H1 (cell line): ENCODE measurements around the gene FHAD1. TPM values are rescaled to one million over a fixed set of nuclear protein-coding genes. Genes with fewer than 3 reads are reported as not detected.

ENCODE experiments used
- CTCF ChIA-PET: fragments of 300-600 bp; sonication (Branson Sonifier 250); formaldehyde crosslinking; loops from one replicate; lab custom pipeline; 2021; ENCODE audit not compliant: partially characterized antibody; lab: Charles Lee
- POLR2A ChIA-PET: fragments of 300-600 bp; sonication (Branson Sonifier 250); formaldehyde crosslinking; loops from one replicate; lab custom pipeline; 2021; ENCODE audit warnings: inconsistent platforms; ENCODE audit not compliant: partially characterized antibody; lab: Charles Lee
- DNase-seq, 2 experiments: peaks; one replicate each; pipeline versions ENCODE4 v3.0.0 to v3.0.0-alpha.2; 2010 to 2022; ENCODE audit warnings: low spot score in 2 of 2, low read depth in 1 of 2, mixed read lengths in 1 of 2
- FAIRE-seq: peaks from 2 replicates; lab custom pipeline; 2011; peaks lifted over from hg19 to GRCh38; lab: Jason Lieb, UNC
- H2AFZ ChIP-seq: 2 replicates; pipeline ENCODE4 v1.8.1; 2012; ENCODE audit warnings: low read length, inconsistent platforms
- H2AK5ac ChIP-seq: 2 replicates; pipeline ENCODE4 v1.6.1; 2013; ENCODE audit warnings: low read depth, low read length
- H2BK120ac ChIP-seq: replicated peaks from 2 replicates; pipeline ENCODE3; 2013; ENCODE audit warnings: low read depth, low read length, inconsistent platforms
- H2BK12ac ChIP-seq: 2 replicates; pipeline ENCODE4 v1.6.1; 2013; ENCODE audit warnings: low read depth, low read length
- H2BK15ac ChIP-seq: 2 replicates; pipeline ENCODE4 v1.6.1; 2013; ENCODE audit warnings: low read length
- H2BK20ac ChIP-seq: 2 replicates; pipeline ENCODE4 v1.6.1; 2013; ENCODE audit warnings: low read length
- H2BK5ac ChIP-seq: 2 replicates; pipeline ENCODE4 v1.6.1; 2013; ENCODE audit warnings: low read depth, low read length
- H3K14ac ChIP-seq: 2 replicates; pipeline ENCODE4 v1.6.1; 2013; ENCODE audit warnings: inconsistent platforms; ENCODE audit not compliant: insufficient read length
- H3K18ac ChIP-seq: 2 replicates; pipeline ENCODE4 v1.6.1; 2013; ENCODE audit warnings: low read length; ENCODE audit errors: extremely low read depth
- H3K23ac ChIP-seq: 2 replicates; pipeline ENCODE4 v1.6.1; 2013; ENCODE audit warnings: inconsistent platforms; ENCODE audit not compliant: insufficient read length
- H3K23me2 ChIP-seq: 2 replicates; pipeline ENCODE4 v1.6.1; 2013; ENCODE audit warnings: low read depth, low read length
- H3K27ac ChIP-seq: 2 replicates; pipeline ENCODE4 v1.6.1; 2011; ENCODE audit warnings: low read depth, low read length, inconsistent platforms
- H3K27me3 ChIP-seq, 4 experiments: replicated peaks in 1 of 4; 1 replicate in 1 of 4; 2 replicates in 3 of 4; pipeline versions ENCODE4 v1.6.1 to v1.8.1; 2011 to 2013; ENCODE audit warnings: low read length in 3 of 4, mild to moderate bottlenecking in 3 of 4, inconsistent platforms in 2 of 4, mixed read lengths in 2 of 4, moderate library complexity in 1 of 4; ENCODE audit not compliant: control insufficient read depth in 3 of 4, insufficient read depth in 3 of 4; ENCODE audit errors: extremely low read depth in 1 of 4
- H3K36me3 ChIP-seq, 4 experiments: 2 replicates each; pipeline versions ENCODE4 v1.6.1 to v1.8.1; 2011 to 2013; ENCODE audit warnings: mild to moderate bottlenecking in 4 of 4, low read length in 3 of 4, moderate library complexity in 2 of 4, control low read depth in 1 of 4, inconsistent platforms in 1 of 4; ENCODE audit not compliant: insufficient read depth in 4 of 4, control insufficient read depth in 2 of 4
- H3K4ac ChIP-seq: replicated peaks from 2 replicates; pipeline ENCODE3; 2013; ENCODE audit warnings: low read length, low read depth, mixed read lengths, inconsistent platforms; ENCODE audit not compliant: insufficient read length
- H3K4me1 ChIP-seq, 4 experiments: replicated peaks in 1 of 4; 1 replicate in 1 of 4; 2 replicates in 3 of 4; pipeline versions ENCODE4 v1.6.1 to v1.8.1; 2011 to 2013; ENCODE audit warnings: low read length in 3 of 4, inconsistent platforms in 2 of 4, mixed read lengths in 1 of 4; ENCODE audit not compliant: insufficient read depth in 4 of 4, control insufficient read depth in 3 of 4
- H3K4me2 ChIP-seq, 2 experiments: 2 replicates each; pipeline versions ENCODE4 v1.6.1 to v1.8.1; 2011 to 2013; ENCODE audit warnings: low read depth in 2 of 2, low read length in 2 of 2, control low read depth in 1 of 2, inconsistent platforms in 1 of 2, mild to moderate bottlenecking in 1 of 2; ENCODE audit not compliant: insufficient read depth in 1 of 2
- H3K4me3 ChIP-seq, 4 experiments: fragments of 200-600, 300-600 bp in 1 of 4; sonication (generic), shearing (Covaris generic), sonication (Bioruptor Twin) in 1 of 4; 2 replicates each; pipeline versions ENCODE4 v1.5.1 to v1.8.1; 2011 to 2016; ENCODE audit warnings: low read length in 4 of 4, low read depth in 3 of 4, control low read depth in 2 of 4, inconsistent platforms in 2 of 4, mild to moderate bottlenecking in 2 of 4, mixed read lengths in 1 of 4, moderate library complexity in 1 of 4; ENCODE audit not compliant: insufficient read depth in 2 of 4; ENCODE audit errors: extremely low read depth in 1 of 4
- H3K56ac ChIP-seq: replicated peaks from 2 replicates; pipeline ENCODE3; 2013; ENCODE audit warnings: low read depth, mild to moderate bottlenecking, mixed read lengths, low read length, inconsistent platforms; ENCODE audit not compliant: insufficient read length
- H3K79me1 ChIP-seq: 2 replicates; pipeline ENCODE4 v1.6.1; 2013; ENCODE audit warnings: low read depth, low read length, control low read depth
- H3K79me2 ChIP-seq, 2 experiments: 2 replicates each; pipeline versions ENCODE4 v1.6.1 to v1.8.1; 2012 to 2013; ENCODE audit warnings: low read length in 2 of 2, mild to moderate bottlenecking in 2 of 2, inconsistent platforms in 1 of 2; ENCODE audit not compliant: insufficient read depth in 2 of 2, control insufficient read depth in 1 of 2
- H3K9ac ChIP-seq, 4 experiments: replicated peaks in 1 of 4; 1 replicate in 1 of 4; 2 replicates in 3 of 4; pipeline versions ENCODE4 v1.6.1 to v1.8.1; 2011 to 2013; ENCODE audit warnings: low read depth in 3 of 4, low read length in 3 of 4, control low read depth in 2 of 4, mild to moderate bottlenecking in 2 of 4, moderate library complexity in 2 of 4, inconsistent platforms in 1 of 4; ENCODE audit errors: extremely low read depth in 1 of 4
- H3K9me3 ChIP-seq, 2 experiments: 2 replicates each; pipeline versions ENCODE4 v1.6.1 to v1.8.1; 2012 to 2013; ENCODE audit warnings: mild to moderate bottlenecking in 2 of 2, moderate library complexity in 2 of 2, control low read depth in 1 of 2, inconsistent platforms in 1 of 2, low read depth in 1 of 2, low read length in 1 of 2, mixed read lengths in 1 of 2; ENCODE audit not compliant: insufficient read depth in 2 of 2
- H4K20me1 ChIP-seq, 2 experiments: replicated peaks in 1 of 2; 2 replicates each; pipeline versions ENCODE3 to v1.8.1; 2011 to 2013; ENCODE audit warnings: inconsistent platforms in 2 of 2, low read length in 2 of 2, mild to moderate bottlenecking in 1 of 2; ENCODE audit not compliant: insufficient read depth in 2 of 2, control insufficient read depth in 1 of 2
- H4K5ac ChIP-seq: 2 replicates; pipeline ENCODE4 v1.6.1; 2013; ENCODE audit warnings: low read length, low read depth, mixed read lengths, inconsistent platforms; ENCODE audit not compliant: insufficient read length
- H4K8ac ChIP-seq: 2 replicates; pipeline ENCODE4 v1.8.0; 2013; ENCODE audit warnings: mild to moderate bottlenecking, moderate library complexity, low read length, inconsistent platforms; ENCODE audit not compliant: insufficient read depth; ENCODE audit errors: extremely low read depth
- H4K91ac ChIP-seq: replicated peaks from 2 replicates; pipeline ENCODE3; 2013; ENCODE audit warnings: low read length, mixed read lengths, inconsistent platforms; ENCODE audit not compliant: insufficient read length
- ASH2L ChIP-seq: fragments of 200-600, 300-600 bp; sonication (generic); IDR thresholded peaks from one replicate; pipeline ENCODE4 v1.7.1; 2017; ENCODE audit warnings: low read length
- BACH1 ChIP-seq: IDR thresholded peaks from 2 replicates; pipeline ENCODE4 v1.6.1; 2012; ENCODE audit warnings: low read length, improper control_type of control experiment
- EGR1 ChIP-seq: IDR thresholded peaks from 2 replicates; pipeline ENCODE4 v1.6.1; 2011; ENCODE audit warnings: low read depth, low read length, borderline replicate concordance
- FOSL1 ChIP-seq: IDR thresholded peaks from 2 replicates; pipeline ENCODE4 v1.6.1; 2011; ENCODE audit warnings: mild to moderate bottlenecking, low read depth, low read length, moderate library complexity; ENCODE audit not compliant: insufficient read depth
- HDAC6 ChIP-seq: IDR thresholded peaks from one replicate; pipeline ENCODE4 v1.7.1; 2012; ENCODE audit warnings: low read depth, mild to moderate bottlenecking, inconsistent platforms, low read length, moderate library complexity
- RAD21 ChIP-seq, 2 experiments: IDR thresholded peaks in 1 of 2; conservative IDR thresholded peaks in 1 of 2; 2 replicates each; pipeline ENCODE4 v1.6.1; 2011; ENCODE audit warnings: low read depth in 2 of 2, low read length in 2 of 2, improper control_type of control experiment in 1 of 2, inconsistent platforms in 1 of 2, mild to moderate bottlenecking in 1 of 2, moderate library complexity in 1 of 2
- SP2 ChIP-seq: IDR thresholded peaks from 2 replicates; pipeline ENCODE4 v1.6.1; 2012; ENCODE audit warnings: mild to moderate bottlenecking, low read length, inconsistent platforms
- SRF ChIP-seq: IDR thresholded peaks from 2 replicates; pipeline ENCODE4 v1.6.1; 2011; ENCODE audit warnings: mild to moderate bottlenecking, low read depth, low read length, moderate library complexity
- TCF12 ChIP-seq: IDR thresholded peaks from 2 replicates; pipeline ENCODE4 v1.6.1; 2011; ENCODE audit warnings: low read depth, mild to moderate bottlenecking, low read length
- WGBS, 2 experiments: shearing (Covaris generic) in 1 of 2; methylation state at CpG; one replicate each; pipeline versions ENCODE4 v1.1.6 to v1.1.7; 2013 to 2015; ENCODE audit warnings: low lambda C conversion rate in 2 of 2, mixed read lengths in 2 of 2, inconsistent platforms in 1 of 2, low coverage in 1 of 2, missing lambda C conversion rate in 1 of 2; ENCODE audit not compliant: insufficient replicate concordance in 2 of 2, insufficient coverage in 1 of 2, insufficient read length in 1 of 2; ENCODE audit errors: extremely low coverage in 1 of 2, missing lambda C conversion rate in 1 of 2; 5-methylcytosine and 5-hydroxymethylcytosine counted together
- polyA plus RNA-seq, 7 experiments: library from polyadenylated mRNA; depleted of rRNA in 3 of 7; stranded (reverse) in 5 of 7; unstranded in 2 of 7; fragments of >200 nt in 5 of 7; fragments of 200-250 nt in 2 of 7; gene quantifications; 1 replicate in 5 of 7; 2 replicates in 1 of 7; 4 replicates in 1 of 7; pipeline versions ENCODE4 v1.2.1 to v1.2.3, GENCODE V29; 2011 to 2013; ENCODE audit warnings: missing spikeins in 2 of 7, mixed read lengths in 2 of 7
- total RNA-seq: library from RNA; stranded (reverse); fragmentation: NEBNext Ultra II Directional; extraction: Animal tissue kit (Norgen Biotek cat#: 25700); gene quantifications from 2 replicates; pipeline ENCODE4 v1.2.1, GENCODE V29; 2021
- TF ChIP-seq, protein P1 (sequence below): IDR thresholded peaks from 2 replicates; pipeline ENCODE4 v1.6.1; 2012; ENCODE audit warnings: inconsistent platforms

FHAD1 gene
- total and polyA plus RNA-seq, 2 of the 8 experiments (the other 6 are each of a cell fraction or from before 2014, with no cell fraction given) = 0.39 to 0.69 TPM

DNA sequence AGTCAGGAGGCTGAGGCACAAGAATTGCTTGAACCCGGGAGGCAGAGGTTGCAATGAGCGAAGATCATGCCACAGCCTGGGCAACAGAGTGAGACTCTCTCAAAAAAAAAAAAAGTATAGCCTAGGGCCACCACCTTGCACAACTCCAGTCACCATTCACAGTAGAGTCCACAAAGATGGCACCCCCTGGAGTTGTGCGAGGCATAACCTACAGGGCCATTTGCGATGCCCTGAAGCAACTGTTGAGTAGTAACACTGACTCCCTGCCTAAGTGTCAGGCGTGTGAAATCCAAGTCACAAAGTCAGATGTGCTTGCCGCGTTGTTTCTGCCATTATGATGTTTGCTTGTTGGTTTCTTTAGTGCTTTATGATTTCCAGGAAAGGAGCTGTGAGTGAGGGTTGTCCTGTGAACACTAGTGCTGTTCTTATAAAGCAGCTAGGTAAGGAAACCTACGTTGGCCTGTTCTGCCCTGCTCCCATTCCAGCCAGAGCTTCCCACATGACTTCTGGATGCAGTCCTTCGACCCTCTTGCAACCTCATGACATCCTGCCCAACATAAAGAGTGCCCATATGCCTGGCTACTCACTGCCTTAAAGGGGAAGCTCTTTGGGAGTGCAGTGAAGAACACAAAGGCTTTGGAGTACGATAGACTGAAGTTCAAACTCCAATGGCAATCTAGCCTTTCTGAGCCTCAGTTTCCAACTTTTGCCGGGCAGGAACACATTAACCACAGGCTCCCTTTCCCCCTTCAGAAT, 29.8 kb downstream of the FHAD1 start:
- H2BK120ac ChIP-seq = no peak overlapping the region
- H4K20me1 ChIP-seq = no peaks in the 10 kb centered on the region
- no peak overlapping the region for H2BK20ac ChIP-seq
- DNase-seq (no peak), FAIRE-seq (no peak)
- H3K79me2 ChIP-seq = no peaks in the 10 kb centered on the region
- H3K4me1 ChIP-seq = peaks cover 0 to 6% (median 0%) of the 10 kb centered on the region in 4 experiments; a peak in 2 of 7 replicates
- no peak overlapping the region for H3K23ac ChIP-seq
- no peak overlapping the region for H3K18ac ChIP-seq
- no peak overlapping the region for H4K5ac ChIP-seq
- H3K9me3 ChIP-seq = no peaks in the 10 kb centered on the region
- POLR2A ChIA-PET = interaction anchor here (0.5 kb wide), 1 partner anchor 41 kb away, joined by 4 read pairs; no protein-coding TSS in a partner anchor
- no peak overlapping the region for H3K4me2 ChIP-seq
- no peak overlapping the region for H2BK12ac ChIP-seq
- CTCF ChIA-PET = interaction anchor here (1.0 to 7.6 kb wide), 6 partner anchors 27 to 166 kb away, joined by 3 to 83 read pairs (median 4); partner anchors contain the start of gene TMEM51
- H3K27me3 ChIP-seq = peaks cover 0 to 3% (median under 1%) of the 10 kb centered on the region in 4 experiments; a peak in 2 of 7 replicates
- no peak overlapping the region for H2BK5ac ChIP-seq
- H2AFZ ChIP-seq = no peak overlapping the region
- H2BK15ac ChIP-seq = no peak overlapping the region
- H3K79me1 ChIP-seq = no peaks in the 10 kb centered on the region
- no peak overlapping the region for H3K4ac ChIP-seq
- H3K56ac ChIP-seq = no peak overlapping the region
- no peak overlapping the region for H4K91ac ChIP-seq
- no peak overlapping the region for H3K27ac ChIP-seq
- no peak overlapping the region for H3K14ac ChIP-seq
- no peak overlapping the region for H3K9ac ChIP-seq
- H4K8ac ChIP-seq = no peak overlapping the region
- WGBS, 2 experiments = 90% methylated on average over 11 of the region's 11 CpGs; no CpG with 5 or more reads in 1 of the 2 experiments
- no peaks in the 10 kb centered on the region for H3K36me3 ChIP-seq
- no peak overlapping the region for H3K4me3 ChIP-seq
- no peaks in the 10 kb centered on the region for H3K23me2 ChIP-seq
- H2AK5ac ChIP-seq = no peak overlapping the region
- TF ChIP-seq BACH1 (no peak), TCF12 (no peak), EGR1 (no peak), FOSL1 (no peak), SRF (no peak), ASH2L (no peak), SP2 (no peak), RAD21 (IDR thresholded peaks at IDR 0.05 in 1 of 2, conservative IDR thresholded peaks at IDR 0.05 in 1 of 2; ENCODE audit: low read depth in 2 of 2, low read length in 2 of 2) (no peak), HDAC6 (no peak)
- TF ChIP-seq, protein P1, sequence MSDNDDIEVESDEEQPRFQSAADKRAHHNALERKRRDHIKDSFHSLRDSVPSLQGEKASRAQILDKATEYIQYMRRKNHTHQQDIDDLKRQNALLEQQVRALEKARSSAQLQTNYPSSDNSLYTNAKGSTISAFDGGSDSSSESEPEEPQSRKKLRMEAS = no peak
